HUES64 (cell line): ENCODE measurements around the gene MRPL50.

Experiments
- H3K27ac ChIP-seq: 2 replicates; pipeline ENCODE4 v1.7.0; 2013; ENCODE audit warnings: low read depth, low read length, inconsistent platforms
- H3K27me3 ChIP-seq: 2 replicates; pipeline ENCODE4 v1.6.1; 2013; ENCODE audit warnings: mild to moderate bottlenecking, low read length; ENCODE audit not compliant: insufficient read depth
- H3K36me3 ChIP-seq: 2 replicates; pipeline ENCODE4 v1.6.1; 2013; ENCODE audit warnings: mild to moderate bottlenecking, low read length; ENCODE audit not compliant: insufficient read depth
- H3K4me1 ChIP-seq: 2 replicates; pipeline ENCODE4 v1.6.1; 2013; ENCODE audit warnings: mild to moderate bottlenecking, low read length, moderate library complexity; ENCODE audit not compliant: insufficient read depth
- H3K4me3 ChIP-seq: 2 replicates; pipeline ENCODE4 v1.5.1; 2013; ENCODE audit warnings: mild to moderate bottlenecking, low read length, moderate library complexity
- H3K9ac ChIP-seq: 2 replicates; pipeline ENCODE4 v1.6.1; 2013; ENCODE audit warnings: mild to moderate bottlenecking, low read depth, low read length
- H3K9me3 ChIP-seq: 2 replicates; pipeline ENCODE4 v1.6.1; 2013; ENCODE audit warnings: low read depth, low read length; ENCODE audit not compliant: insufficient read depth
- WGBS: fragments of 150-250, 120-280 bp; methylation state at CpG from one replicate; pipeline ENCODE4 v1.1.7; 2013; ENCODE audit warnings: missing lambda C conversion rate; 5-methylcytosine and 5-hydroxymethylcytosine counted together

The MRPL50 gene

DNA sequence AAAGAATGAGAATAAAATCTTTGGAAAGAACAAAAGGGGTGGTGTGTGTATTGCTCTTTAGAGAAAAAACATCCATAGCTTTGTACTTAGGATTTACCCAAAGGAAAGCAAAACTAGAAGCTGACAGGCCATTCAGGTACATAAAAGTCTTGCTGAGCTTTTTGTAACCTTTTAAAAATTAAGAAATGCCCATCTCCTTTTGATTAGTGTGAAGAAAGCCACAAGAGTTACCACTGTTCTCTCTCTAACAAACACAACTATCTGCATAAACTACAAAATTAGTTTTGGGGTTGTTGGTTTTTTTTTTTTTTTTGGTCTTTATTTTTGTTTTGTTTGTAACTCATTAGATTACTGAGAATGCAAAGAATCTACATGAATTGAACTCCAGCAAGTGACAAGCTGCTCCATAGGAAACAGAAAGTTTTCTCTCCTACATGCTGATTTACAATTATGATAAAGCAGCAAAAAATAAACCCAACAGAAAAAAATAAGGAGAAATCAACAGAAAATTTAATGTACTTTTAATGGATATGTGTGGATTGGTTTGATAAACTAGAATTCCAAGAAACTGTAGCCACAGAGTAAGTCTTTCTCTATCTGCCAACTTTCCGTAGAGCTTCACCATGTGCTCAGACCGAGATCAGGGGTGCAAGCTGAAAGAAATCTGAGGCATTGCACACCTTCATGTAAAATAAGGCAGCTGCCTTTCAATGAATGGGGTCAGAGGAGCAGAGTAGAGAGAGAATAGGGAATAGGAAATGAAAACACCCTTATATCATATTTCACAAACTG, 25.9 kb downstream of the MRPL50 start:
- H3K4me1 ChIP-seq: peaks cover 16% of the 10 kb centered on the region
- no peak overlapping the region for H3K4me3 ChIP-seq
- 88% methylated on average over 2 of the region's 2 CpGs for WGBS
- H3K27me3 ChIP-seq: no peaks in the 10 kb centered on the region
- no peaks in the 10 kb centered on the region for H3K36me3 ChIP-seq
- H3K9ac ChIP-seq: no peak overlapping the region
- no peak overlapping the region for H3K27ac ChIP-seq
- 0 out of 2 replicates have a peak, but pooled peaks cover 2% of the 10 kb centered on the region for H3K9me3 ChIP-seq

DNA sequence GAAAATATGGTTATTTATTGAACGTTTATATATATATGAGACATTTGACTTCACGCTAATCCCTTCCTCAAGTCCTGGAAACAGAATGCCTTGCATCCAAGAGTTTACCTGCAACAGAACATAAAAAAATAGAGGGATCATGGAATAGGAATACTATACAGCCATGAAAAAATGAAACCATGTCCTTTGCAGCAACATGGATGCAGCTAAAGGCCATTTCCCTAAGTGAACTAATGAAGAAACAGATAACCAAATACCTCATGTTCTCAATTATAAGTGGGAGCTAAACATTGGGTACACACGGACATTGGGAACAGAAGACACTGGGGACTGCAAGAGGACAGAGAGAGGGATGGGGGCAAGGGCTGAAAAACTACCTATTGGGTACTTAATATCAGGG, 26.6 kb downstream of the MRPL50 start:
- H3K36me3 ChIP-seq: no peaks in the 10 kb centered on the region
- 100% methylated on average over 2 of the region's 3 CpGs for WGBS

DNA sequence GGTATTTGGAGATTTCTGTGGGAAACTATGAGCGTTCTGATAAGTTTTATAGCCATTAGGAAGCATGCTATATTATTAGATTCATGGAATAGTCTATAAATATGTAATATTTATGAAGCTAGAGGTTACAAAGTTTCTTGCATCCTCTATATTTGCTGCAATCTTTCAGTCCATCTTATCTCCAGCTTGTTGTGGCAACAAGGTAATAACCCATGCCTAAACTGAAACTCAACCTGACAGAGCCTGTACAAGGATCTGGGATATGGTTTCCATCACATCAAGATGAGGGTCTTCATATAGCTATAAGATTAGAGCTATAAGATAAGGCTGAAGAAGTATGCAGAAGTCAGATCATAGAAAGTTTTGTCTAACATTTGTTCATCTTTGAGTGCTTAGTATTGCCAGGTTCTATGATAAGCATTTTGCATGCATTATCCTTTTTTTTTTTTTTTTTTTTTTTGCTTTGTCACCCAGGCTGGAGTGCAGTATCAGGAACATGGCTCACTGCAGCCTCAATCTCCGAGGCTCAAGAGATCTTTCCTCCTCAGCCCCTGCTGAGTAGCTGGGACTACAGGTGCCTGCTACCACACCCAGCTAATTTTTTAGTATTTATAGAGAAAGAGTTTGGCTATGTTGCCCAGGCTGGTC, 28.4 kb downstream of the MRPL50 start:
- 0 out of 2 replicates have a peak, but pooled peaks cover 2% of the 10 kb centered on the region for H3K9me3 ChIP-seq
- peaks cover 13% of the 10 kb centered on the region for H3K4me1 ChIP-seq
- H3K4me3 ChIP-seq: no peak overlapping the region
- 91% methylated on average over 1 of the region's 2 CpGs for WGBS
- no peak overlapping the region for H3K9ac ChIP-seq
- H3K36me3 ChIP-seq: no peaks in the 10 kb centered on the region
- H3K27ac ChIP-seq: no peak overlapping the region
- H3K27me3 ChIP-seq: no peaks in the 10 kb centered on the region

More for the DNA sequence above, 26.6 kb downstream of the MRPL50 start:
- Histone ChIP-seq H3K9ac (no peak overlapping the region), H3K4me3 (no peak overlapping the region), H3K4me1 (peaks cover 16% of the 10 kb centered on the region), H3K27me3 (no peaks in the 10 kb centered on the region), H3K27ac (no peak overlapping the region), H3K9me3 (0 out of 2 replicates have a peak, but pooled peaks cover 2% of the 10 kb centered on the region)

DNA sequence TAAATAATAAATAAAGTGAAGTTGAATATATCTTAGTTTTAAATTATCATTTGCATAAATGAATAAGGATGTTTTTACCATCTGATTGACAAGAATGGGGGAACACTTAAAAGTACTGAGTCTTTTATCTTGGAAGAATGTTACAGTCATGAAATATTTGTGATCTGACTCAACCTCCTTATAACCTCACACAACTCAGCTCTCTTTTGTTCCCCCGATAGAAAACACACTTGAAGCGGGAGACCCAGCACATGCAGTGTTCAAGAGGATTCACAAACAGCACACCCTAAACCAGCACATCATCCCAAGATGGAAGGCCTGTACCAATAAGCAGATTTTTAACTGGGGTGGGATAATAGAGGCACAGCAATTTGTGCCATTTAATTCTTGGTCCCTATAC, 29.1 kb downstream of the MRPL50 start:
- H3K4me3 ChIP-seq: no peak overlapping the region
- H3K27ac ChIP-seq: no peak overlapping the region
- no peaks in the 10 kb centered on the region for H3K36me3 ChIP-seq
- 0 out of 2 replicates have a peak, but pooled peaks cover 2% of the 10 kb centered on the region for H3K9me3 ChIP-seq
- 97% methylated on average over 2 of the region's 2 CpGs for WGBS
- H3K4me1 ChIP-seq: peaks cover 13% of the 10 kb centered on the region
- H3K27me3 ChIP-seq: no peaks in the 10 kb centered on the region
- H3K9ac ChIP-seq: no peak overlapping the region

DNA sequence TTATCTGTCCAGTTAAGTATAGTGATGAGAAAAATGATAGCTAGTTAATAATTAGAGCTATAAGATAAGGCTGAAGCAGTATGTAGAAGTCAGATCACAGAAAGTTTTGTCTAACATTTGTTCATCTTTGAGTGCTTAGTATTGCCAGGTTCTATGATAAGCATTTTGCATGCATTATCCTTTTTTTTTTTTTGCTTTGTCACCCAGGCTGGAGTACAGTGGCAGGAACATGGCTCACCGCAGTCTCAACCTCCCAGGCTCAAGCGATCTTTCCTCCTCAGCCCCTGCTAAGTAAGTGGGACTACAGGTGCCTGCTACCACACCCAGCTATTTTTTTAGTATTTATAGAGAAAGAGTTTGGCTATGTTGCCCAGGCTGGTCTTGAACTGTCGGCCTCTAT, 31.1 kb downstream of the MRPL50 start:
- no peaks in the 10 kb centered on the region for H3K27me3 ChIP-seq
- 94% methylated on average over 3 of the region's 3 CpGs for WGBS
- no peaks in the 10 kb centered on the region for H3K36me3 ChIP-seq
- H3K27ac ChIP-seq: no peak overlapping the region
- H3K9ac ChIP-seq: no peak overlapping the region
- H3K9me3 ChIP-seq: 0 out of 2 replicates have a peak, but pooled peaks cover 2% of the 10 kb centered on the region
- H3K4me3 ChIP-seq: no peak overlapping the region
- peaks cover 6% of the 10 kb centered on the region; the same call in 1 of the 2 replicates for H3K4me1 ChIP-seq

DNA sequence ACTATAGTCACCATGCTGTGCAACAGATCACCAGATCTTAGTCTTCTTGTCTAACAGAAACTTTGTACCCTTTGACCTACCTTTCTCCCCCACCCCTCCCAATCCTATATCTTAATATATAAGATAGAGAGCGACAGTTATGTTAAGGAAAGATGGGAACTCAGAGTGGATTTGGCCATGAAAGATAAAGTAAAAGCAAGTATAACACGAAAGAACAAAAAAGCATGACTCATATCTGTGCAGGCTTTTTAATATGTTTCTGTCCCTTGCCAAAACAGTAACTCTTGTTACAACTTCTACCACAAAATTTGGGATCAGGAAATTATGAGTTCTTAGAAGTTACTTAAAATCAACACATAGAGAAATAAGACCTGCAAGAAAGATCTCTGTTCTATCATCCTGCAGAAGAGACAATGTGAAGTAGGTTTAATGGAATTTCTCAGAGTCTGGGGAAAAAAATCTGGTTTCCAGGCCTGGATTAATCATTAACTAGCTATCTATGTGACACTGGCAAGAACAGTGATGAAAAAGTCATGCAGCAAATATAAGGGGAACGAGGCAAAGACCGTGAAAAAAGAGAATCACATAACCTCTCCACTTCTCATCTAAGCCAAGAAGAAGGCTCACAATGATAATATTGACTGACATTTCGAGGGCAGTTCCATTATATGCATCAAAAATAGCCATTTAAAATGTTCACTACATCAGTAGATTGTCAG, 32.2 kb downstream of the MRPL50 start:
- Histone ChIP-seq H3K36me3 (no peaks in the 10 kb centered on the region), H3K4me3 (no peak overlapping the region), H3K9me3 (no peaks in the 10 kb centered on the region), H3K9ac (no peak overlapping the region), H3K27ac (no peak overlapping the region), H3K4me1 (0 out of 2 replicates have a peak, but pooled peaks cover 6% of the 10 kb centered on the region), H3K27me3 (no peaks in the 10 kb centered on the region)
- WGBS: 69% methylated on average over 5 of the region's 5 CpGs

DNA sequence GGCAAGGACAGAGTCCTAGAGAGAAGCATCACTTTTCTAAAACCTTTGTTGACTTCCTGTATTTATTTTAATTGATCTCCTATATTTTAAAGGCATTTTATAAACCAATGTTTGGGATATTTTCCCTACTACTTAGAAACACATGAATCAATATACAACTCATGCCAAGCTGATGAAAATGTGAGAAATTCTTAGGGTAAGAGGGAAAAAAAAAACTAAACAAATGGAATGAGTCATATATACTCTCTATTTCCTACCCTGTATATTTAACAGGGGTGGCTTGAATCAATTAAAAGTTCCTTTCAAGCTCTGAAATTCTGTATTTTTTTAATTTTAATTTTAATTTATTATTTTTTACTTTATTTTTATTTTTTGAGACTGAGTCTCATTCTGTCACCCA, 33.2 kb downstream of the MRPL50 start:
- Histone ChIP-seq H3K36me3 (no peaks in the 10 kb centered on the region), H3K27ac (no peak overlapping the region), H3K9ac (no peak overlapping the region), H3K4me1 (0 out of 2 replicates have a peak, but pooled peaks cover 6% of the 10 kb centered on the region), H3K27me3 (no peaks in the 10 kb centered on the region), H3K9me3 (no peaks in the 10 kb centered on the region), H3K4me3 (no peak overlapping the region)

DNA sequence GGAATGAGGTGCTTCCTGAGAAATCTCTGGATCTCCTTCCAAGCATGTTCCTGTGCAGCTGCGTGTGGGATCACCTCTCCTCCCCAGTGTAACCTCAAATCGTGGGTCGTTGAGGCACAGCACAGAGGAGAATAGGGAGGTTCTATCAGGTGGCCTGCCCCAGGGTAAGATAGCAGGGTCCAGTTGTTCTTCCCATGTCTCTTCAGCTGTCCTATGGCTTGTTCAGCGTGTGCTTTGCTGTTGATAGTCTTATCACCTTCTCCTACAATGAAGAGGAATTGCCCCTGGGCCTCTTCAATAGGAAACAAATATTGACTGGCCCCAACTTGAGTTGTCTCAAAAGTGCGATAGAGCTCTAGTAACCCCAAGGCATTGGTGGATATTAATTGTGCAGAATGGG, 36.0 kb downstream of the MRPL50 start:
- no peak overlapping the region for H3K9ac ChIP-seq
- H3K4me3 ChIP-seq: no peak overlapping the region
- WGBS: 94% methylated on average over 5 of the region's 5 CpGs
- H3K27me3 ChIP-seq: no peaks in the 10 kb centered on the region
- H3K27ac ChIP-seq: no peak overlapping the region
- H3K36me3 ChIP-seq: no peaks in the 10 kb centered on the region
- no peaks in the 10 kb centered on the region for H3K9me3 ChIP-seq
- no peaks in the 10 kb centered on the region for H3K4me1 ChIP-seq

DNA sequence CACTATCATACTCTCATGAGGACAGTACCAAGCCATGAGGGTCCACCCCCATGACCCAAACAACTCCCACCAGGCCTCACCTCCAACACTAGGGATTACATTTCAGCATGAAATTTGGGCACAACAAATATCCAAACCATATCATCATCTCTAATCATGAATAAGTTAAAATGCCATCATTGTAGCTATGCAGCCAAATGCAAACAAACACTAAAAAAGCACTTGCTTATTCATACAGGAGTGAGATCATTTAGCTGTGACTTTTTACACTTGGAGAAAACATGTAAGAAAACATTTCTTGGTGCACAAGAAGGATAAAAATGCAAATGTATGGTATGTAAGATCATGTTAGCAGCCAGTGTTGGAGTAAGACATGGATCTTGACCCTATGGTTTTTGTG, 37.8 kb downstream of the MRPL50 start:
- Histone ChIP-seq H3K36me3 (no peaks in the 10 kb centered on the region), H3K27ac (no peak overlapping the region), H3K27me3 (no peaks in the 10 kb centered on the region), H3K9ac (no peak overlapping the region), H3K4me3 (no peak overlapping the region), H3K9me3 (no peaks in the 10 kb centered on the region), H3K4me1 (no peaks in the 10 kb centered on the region)

DNA sequence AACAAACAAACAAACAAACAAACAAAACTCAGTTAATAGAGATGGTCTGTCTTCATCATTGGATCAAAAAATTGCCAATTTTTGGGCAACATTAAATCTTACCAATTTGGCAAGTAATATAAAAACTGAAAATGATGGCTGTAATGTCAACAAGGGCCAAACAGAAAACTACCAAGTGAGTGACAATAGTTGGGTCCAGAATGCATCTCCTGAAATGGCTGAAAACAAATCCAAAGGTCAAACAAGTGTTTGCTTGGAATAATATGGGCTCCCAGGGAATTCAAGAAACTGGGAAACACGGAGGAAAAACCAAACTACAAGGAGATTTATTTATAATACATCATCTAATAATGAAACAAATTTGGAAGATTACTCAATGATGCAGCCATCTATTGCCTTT, 38.7 kb downstream of the MRPL50 start:
- H3K27me3 ChIP-seq: no peaks in the 10 kb centered on the region
- no peaks in the 10 kb centered on the region for H3K4me1 ChIP-seq
- WGBS: 100% methylated on average over 1 of the region's 1 CpG
- no peak overlapping the region for H3K9ac ChIP-seq
- H3K27ac ChIP-seq: no peak overlapping the region
- no peaks in the 10 kb centered on the region for H3K36me3 ChIP-seq
- no peaks in the 10 kb centered on the region for H3K9me3 ChIP-seq
- no peak overlapping the region for H3K4me3 ChIP-seq

DNA sequence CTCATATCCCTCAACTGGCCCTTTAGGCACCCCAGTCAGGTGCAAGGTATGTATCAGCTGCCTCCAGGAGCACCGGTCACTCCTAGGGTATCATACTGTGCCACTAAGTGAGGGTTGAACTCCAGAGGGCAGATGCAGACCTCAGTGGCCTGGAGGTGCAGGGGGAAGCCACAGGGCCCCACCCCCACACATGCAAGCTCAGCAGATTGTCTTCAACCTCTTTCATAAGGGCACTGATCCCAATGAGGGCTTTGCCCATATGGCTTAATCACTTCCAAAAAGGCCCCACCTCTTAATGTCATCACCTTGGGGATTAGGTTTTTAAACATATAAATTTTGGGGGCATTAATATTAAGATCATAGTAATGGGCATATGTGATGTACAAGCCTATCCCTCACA, 41.8 kb downstream of the MRPL50 start:
- WGBS: 0% methylated on average over 1 of the region's 1 CpG
- Histone ChIP-seq H3K27ac (no peak overlapping the region), H3K4me3 (no peak overlapping the region), H3K9ac (no peak overlapping the region), H3K4me1 (no peaks in the 10 kb centered on the region), H3K27me3 (no peaks in the 10 kb centered on the region), H3K36me3 (no peaks in the 10 kb centered on the region), H3K9me3 (no peaks in the 10 kb centered on the region)
